NCI-H82 treated with DMSO at 0.1 percent for 48 hours (cell line): ENCODE results near the gene SSB.
A peak's percentile ranks its signal among the peaks of the same experiment; 100 is the strongest.
"Not testable (repeated sequence)": the region's sequence is repeated elsewhere in the genome, so short reads cannot be mapped to it uniquely, and the experiment has no call there.

ENCODE experiments used
- DNase-seq: peaks from one replicate; lab custom pipeline; 2025; ENCODE audit not compliant: unreplicated experiment; lab: John Stamatoyannopoulos, UW

The SSB gene

DNA sequence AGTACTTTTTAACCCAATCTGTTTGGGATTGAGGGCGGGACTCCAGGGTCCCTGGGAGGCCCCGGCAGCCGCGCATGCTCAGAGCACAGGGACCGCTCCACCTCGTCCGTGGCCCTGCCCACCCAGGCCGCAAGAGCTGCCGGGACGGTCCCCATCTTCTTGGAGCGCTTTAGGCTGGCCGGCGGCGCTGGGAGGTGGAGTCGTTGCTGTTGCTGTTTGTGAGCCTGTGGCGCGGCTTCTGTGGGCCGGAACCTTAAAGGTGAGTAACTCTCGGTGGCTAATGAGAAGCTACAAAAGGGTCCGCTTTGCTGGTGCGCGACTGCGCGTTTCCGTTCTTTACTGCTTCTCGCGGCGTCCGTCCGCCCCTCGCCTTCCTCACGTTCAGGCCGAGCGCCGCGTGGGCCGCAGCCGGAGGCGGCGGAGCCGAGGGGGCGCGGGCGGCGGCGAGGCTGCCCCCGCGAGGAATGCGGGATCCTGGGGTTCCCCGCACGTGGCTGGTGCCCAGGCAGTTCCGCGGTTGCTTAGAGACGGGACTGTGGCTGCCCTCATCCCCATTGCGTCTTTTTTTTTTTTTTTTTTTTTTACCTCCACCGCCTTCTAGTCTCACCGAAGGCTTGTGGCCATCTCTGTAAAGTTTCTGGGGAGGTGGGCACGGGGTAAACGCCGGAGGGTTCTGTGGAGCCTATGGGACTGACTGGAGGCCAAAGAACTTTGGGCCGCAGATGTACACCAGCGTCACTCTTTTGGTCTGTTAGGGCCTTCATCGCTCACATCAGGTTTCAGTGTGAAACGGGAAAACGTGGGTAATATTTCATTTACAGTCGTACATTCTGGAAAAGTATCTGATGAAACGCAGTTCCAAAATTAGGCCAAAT is at the start of gene SSB:
Gene SSB (plus strand): TSS at position 154 of the 875 bp plus-strand sequence. CDS start 2,090 bp downstream, outside the sequence.
- DNase-seq = peak; percentile 82

DNA sequence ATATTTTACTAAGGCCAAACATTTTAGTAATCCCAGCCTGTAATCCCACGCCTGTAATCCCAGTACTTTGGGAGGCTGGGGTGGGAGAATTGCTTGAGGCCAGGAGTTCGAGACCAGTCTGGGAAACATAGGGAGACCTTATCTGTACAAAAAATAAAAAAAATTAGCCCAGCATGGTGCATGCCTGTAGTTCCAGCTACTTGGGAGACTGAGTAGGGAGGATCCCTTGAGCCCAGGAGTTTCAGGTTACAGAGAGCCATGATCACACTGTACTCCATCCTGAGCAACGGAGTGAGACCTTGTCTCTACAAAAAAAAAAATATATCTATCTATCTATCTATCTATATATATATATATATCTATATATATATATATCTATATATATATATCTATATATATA is 45.9 kb upstream of the SSB start:
- no peak for DNase-seq

DNA sequence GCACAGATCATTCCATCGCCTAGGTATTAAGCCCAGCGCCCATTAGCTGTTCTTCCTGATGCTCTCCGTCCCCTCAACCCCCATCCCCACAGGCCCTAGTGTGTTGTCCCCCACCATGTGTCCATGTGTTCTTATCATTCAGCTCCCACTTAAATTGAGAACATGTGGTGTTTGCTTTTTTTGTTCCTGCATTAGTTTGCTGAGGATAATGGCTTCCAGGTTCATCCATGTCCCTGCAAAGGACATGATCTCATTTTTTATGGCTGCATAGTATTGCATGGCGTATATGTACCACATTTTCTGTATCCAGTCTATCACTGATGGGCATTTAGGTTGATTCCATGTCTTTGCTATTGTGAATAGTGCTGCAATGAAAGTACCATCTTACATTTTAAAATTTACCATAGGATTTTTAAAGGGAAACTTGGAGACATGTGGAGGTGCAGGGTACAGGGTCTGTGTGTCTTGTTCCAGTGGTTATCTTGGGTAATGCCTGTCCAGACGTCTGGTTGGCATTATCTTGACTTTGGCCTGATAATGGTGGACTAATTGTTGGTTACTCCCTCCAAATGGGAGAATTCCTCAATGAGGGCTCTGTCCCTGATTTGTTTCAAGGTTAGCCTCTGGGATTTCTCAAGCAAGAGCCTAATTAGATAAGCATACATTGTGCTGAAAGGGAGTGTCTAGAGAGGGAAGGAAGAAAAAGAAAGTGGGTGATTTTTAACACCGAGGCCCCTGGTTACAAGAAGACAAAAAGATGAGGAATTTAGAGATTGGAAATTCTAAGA is 43.4 kb upstream of the SSB start:
- DNase-seq = no peak

DNA sequence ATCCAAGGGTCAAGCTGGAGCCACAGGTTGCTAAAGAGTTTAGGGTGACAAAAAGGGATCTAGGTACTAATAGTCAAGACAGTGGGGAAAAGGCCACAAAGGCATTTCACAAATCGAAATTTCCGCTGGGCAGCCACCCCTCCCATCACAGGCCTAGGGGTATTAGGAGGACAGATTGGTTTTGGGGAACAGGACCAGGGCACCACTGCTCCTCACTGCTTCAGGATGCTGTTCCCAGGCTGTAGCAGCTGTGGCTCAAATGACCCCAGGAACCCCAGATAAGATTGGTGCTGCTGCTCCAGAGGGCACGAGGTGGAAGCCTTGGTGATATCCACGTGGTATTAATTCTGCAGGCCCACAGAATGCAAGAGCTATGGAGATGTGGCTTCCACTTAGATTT is 42.3 kb upstream of the SSB start:
- no peak for DNase-seq

DNA sequence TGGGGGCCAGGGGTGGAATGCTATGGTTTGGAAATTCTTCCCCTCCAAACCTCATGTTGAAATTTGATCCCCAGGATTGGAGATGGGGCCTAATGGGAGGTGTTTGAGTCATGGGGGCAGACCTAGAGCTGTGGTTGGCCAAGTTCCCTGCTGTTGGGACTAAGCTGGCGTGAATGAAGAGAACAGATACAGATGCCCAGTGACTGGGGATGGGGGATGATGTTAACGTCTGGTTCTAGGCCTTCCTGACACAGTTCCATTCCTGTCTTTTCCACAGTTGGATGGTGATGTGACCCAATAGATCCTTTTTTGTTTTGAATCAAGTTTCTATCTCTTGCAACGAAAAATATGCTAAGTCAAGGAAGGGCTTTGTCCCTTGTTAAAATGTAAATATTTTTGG is 41.3 kb upstream of the SSB start:
- DNase-seq = no peak

DNA sequence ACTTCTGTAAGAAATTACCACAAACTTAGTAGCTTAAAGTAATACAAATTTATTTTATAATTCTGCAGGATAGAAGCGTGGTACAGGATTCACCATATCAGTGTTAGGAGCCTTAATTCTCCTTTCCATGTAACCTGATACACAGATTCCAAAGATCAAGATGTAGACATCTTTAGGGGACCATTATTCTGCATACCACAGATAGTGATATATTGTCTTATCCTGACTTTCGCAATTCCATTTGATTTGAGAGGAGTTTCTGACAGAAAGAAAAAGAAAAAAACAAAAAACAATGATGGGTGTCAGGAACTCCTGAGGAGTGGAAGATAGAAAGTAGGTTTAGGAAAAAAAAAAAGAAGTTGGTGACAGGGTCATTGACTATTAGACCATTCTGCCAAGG is 40.9 kb upstream of the SSB start:
- DNase-seq = no peak

DNA sequence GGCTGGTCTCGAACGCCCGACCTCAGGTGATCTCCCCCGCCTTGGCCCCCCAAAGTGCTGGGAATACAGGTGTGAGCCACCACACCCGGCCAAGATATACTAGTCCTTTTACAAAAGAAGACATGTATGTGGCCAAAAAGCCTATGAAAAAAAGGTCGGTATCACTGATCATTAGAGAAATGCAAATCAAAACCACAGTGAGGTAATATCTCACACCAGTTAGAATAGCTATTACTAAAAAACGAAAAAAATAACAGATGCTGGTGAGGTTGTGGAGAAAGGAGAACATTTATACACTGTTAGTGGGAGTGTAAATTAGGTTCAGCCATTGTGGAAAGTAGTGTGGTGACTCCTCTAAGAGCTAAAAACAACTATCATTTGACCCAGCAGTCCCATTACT is 38.7 kb upstream of the SSB start:
- DNase-seq = no peak

DNA sequence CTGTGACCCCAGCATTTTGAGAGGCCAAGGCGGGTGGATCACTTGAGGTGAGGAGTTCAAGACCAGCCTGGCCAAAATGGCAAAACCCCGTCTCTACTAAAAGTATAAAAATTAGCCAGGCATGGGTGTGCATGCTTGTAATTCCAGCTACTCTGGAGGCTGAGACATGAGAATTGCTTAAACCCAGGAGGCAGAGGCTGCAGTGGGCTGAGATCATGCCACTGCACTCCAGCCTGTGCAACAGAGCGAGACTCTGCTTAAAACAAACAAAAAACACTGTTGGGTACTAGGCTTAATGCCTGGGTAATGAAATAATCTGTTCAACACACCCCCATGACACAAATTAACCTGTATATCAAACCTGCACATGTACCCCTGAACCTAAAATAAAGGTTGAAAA is 37.9 kb upstream of the SSB start:
- DNase-seq = not testable (repeated sequence)

DNA sequence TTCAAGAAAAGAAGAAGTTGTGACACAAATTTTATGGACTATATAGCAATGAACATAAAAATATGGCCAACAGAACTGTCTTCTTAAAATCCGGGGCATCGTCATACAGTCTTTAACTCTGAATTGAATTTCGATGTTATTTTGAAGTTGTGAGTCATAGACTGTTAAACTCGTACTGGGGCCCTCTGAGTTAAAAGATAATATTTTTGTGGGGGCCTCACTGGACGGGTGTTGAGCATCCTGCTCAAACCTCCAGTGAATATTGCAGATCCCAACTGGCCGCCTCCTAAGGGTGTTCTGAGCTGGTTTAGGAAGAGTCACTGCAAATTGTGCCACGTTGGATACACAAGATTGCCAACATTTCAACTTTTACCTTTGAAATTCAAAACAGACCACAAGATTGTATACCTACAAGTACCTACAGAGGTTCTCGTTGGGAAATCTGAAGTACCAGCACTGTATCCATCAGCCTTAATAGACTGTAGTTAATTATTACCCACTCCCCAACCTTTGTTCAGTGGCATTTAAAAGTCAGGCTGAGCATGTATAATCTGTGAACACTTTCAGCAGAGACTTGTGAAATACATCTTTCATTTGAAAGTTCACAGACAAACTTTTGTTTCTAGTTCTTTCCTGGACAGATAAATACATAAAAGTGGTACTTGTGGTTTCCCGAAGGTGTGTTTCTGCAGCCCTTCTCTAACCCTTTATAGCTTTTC is 37.3 kb upstream of the SSB start:
- no peak for DNase-seq

DNA sequence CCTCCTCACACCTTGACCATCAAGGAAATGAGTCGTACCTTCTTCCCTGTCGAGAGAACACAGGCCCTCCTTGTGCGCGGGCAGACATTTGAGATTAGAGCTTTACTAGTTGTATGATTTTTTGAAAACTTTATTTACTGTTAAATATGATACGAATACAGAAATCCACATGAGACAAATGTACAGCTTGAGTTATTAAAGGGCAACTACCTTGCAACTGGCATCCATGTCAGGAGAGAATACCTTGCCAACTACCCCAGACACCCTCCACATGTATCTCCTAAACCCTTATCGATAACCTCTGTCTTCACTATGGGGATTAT is 36.7 kb upstream of the SSB start:
- no peak for DNase-seq

DNA sequence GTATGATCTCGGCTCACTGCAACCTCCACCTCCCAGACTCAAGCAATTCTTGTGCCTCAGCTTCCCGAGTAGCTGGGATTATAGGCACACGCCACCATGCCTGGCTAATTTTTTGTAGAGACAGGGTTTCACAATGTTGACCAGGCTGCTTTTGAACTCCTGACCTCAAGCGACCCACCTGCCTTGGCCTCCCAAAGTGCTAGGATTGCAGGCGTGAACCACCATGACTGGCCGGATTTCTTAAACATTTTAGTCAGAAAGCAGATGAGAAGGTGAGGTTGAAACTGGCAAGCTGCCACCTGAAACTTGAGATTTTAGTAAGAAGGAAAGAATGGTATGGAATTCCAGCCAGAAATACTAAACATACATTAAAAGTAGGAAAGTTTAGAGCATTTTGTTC is 33.1 kb upstream of the SSB start:
- no peak for DNase-seq

DNA sequence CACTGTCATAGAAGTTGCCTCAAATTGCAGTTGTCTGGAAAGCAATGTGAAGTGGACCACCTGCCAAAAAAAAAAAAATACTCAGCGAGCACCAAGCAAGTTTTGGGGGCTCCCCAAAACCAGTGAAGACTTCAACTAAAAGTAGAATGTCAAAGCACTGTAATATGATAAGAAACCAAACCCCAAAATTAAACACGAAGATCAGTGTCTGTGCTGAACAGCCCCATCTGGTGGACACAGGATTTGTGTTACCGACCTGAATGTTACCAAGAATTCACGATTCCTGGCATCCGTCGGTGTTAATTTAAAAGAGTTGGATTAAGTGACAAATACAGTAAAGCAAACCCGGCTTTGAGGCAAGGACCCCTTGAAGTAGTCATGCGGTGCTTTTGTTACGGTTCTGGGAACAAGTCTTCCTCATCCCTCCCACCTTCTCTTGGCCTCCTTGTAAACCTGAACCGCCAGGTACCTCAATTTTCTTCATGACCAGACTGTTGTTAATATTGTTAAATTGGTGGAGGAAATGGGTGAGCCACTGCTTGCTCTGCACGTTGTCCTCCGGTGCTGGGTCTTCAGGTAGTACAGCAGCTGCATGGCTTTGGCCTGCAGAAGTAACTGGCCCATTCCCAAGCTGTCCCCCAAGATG is 31.3 kb upstream of the SSB start:
- no peak for DNase-seq

DNA sequence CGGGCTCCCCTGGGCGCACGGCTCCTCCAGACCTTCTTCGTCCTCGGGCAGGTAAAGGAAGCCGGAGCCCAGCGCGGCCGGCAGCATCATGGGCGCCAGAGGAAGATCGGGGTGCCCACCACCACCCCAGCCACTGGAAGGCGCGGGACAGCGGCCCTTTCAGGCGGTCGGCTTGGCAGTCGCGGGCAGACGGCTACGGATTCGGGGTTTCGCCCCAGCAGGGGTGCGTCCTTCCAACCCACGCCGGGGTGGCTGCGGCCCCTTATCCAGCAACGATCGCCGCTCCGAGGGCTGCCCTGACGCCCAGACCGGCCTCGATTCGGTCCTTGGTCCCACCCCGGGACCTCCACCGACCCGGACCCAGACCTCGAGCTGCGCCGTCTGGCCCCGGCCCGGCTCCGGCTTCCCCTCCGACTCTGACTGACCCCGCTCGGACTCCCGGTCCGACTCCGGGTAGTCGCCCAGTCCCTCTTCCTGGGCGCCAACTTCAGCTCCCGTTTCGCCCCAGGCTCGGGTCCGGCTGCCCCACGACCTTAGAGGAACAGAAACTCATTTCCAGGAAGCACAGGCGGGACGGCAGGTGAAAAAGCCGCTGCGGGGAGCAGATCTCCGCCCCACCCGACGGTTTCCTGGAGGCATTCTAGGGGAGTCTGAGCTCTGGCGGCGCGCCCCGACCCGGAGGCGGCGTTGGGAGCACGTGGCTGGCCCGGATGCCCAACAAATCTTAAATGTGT is 30.2 kb upstream of the SSB start:
- DNase-seq = no peak

DNA sequence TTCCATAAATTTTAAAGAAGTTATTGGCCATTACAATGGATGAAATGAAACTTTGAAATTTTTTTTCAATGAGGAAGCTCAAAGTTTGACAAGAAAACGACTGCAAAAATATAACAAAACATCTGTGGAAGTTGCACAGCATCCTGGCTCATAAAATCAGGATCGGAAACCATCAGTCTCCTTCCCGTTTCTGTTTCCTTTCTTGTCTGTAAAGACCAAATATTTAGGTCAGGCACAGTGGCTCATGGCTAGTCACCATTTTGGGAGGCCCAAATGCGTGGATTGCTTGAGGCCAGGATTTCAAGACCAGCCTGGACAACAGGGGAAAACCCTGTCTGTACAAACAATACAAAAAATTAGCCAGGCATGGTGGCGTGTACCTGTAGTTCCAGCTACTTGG is 27.6 kb upstream of the SSB start:
- DNase-seq = no peak

DNA sequence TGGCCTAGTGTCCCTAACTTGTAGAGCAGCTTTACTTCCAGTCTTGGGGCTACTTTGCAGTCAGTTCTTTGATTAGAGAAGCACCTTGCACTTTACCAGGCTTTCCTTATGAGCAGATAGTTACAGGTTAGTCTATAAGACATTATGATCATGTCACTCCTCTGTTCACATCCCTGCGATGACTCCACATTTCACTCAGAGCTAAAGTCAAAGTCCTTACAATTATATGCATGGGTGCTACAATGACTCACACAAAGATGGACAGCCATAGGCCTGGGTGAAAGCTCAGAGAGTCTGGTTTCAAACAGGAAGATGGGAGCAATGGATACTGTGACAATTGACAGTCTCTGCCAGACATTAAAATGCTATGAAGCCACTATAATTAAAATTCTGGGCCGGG is 27.1 kb upstream of the SSB start:
- DNase-seq = no peak

DNA sequence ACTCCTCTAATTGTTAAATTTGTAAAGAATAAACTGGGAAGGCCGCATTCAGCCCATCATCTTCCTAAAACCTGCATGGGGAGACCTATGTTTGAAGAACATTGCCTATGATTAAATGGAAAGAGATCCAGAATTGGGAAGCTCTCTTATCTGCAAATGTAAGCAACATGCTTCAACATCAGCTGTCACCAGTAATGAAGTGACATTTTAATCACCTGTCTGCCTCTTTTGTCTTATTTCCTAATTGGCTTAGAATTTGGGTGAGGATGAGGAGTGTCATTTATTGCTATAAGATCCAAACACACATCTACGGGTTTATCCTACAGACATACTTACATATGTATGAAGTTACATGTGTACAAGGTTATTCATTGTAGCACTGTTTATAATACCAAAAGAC is 26.0 kb upstream of the SSB start:
- peak; percentile 16 for DNase-seq

DNA sequence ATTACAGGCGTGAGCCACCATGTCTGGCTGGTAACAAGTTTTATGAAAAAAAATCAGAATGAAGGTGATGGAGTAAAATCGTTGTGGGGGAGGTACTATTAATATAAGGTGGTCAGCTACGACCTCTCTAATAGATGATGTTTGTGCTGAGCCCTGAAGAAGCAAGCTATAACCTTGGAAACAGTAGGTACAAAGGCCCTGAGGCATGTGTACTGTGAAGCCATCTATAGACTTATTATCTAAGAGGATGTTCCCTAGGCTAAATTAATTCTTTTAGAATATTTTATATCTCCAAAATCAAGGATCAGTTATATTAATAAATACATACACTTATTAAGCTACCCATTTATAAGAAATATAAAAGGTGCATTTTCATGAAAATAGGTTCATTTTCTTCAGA is 23.3 kb upstream of the SSB start:
- DNase-seq = no peak

DNA sequence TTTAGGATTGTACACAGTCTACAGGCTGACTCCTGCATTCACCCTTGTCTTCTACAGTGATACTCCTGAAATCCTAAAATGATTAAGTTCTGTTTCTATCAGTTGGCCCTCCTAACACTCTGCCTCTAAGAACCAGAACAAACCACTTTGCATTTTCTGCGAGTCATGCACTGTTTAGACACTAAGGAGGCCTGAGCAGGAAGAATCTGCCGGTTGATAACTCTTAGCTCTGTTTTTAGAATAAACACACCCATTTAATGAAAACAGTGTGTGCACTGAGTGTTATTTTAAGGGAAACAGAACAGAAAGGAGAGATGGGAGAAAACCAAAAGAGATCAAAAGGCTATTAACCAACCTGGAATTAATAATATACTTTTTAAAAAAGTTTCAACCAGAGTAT is 22.9 kb upstream of the SSB start:
- no peak for DNase-seq

DNA sequence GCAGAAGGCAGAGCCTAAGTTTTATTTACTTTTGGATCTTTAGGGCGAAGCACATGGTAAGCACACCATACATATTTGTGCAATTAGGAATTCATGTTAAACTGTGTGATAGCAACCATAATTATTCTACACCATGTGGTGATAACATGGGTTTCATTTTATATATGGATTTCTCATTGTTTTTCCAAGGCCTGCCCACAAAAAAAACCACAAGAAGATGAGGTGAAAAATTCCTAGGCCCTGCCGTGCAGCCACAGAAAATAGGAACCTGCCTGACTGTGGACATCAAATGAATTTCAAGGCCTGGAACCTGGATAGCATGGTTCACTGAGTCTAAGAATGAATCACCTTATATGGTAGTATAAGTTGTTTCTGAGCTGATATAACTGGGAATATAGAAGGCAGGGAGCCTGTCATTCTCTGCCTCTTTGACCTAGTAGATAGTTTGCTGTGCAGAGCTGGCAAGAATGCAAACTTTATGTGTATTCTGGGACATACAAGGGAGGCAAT is 22.4 kb upstream of the SSB start:
- no peak for DNase-seq

DNA sequence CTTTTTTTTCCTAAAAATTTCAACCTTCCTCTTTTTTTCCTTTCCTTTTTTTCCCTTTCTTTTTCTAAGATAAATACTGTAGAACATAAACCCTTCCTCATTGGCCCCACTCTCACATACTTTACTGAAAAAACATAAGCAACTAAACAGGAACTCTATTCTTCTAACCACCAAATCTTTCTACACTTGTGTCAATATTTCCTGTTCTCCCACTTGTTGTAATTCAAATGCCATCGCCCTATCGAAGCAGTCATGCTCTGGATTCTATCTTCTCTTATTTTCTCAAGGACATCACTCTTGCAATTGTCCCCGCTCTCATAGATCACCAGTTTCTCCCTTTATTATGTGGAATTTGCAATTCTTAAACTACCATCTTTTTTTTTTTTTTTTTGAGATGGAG is 20.2 kb upstream of the SSB start:
- no peak for DNase-seq
